ENCODE measurements around the gene HEBP2.
"Not testable (repeated sequence)": the region's sequence is repeated elsewhere in the genome, so short reads cannot be mapped to it uniquely, and the experiment has no call there.

The HEBP2 gene

GRCh38 chr6:138424004-138424904, 20.2 kb downstream of the HEBP2 start:
- DNase-seq (no peak), ATAC-seq (no peak)

- DNase-seq, ATAC-seq: not testable (repeated sequence)
Measured at GRCh38 chr6:138425256-138425655, 21.2 kb downstream of the HEBP2 start.

- ATAC-seq (no peak), DNase-seq (no peak)
Measured at GRCh38 chr6:138426500-138427123, 22.6 kb downstream of the HEBP2 start.

GRCh38 chr6:138427701-138428100, 23.7 kb downstream of the HEBP2 start:
- no peak for ATAC-seq
- DNase-seq, result no peak

- DNase-seq (no peak), ATAC-seq (no peak)
Measured at GRCh38 chr6:138428944-138429598, 25.0 kb downstream of the HEBP2 start.

GRCh38 chr6:138429761-138430160, 25.7 kb downstream of the HEBP2 start:
- no peak for ATAC-seq
- DNase-seq, result no peak

GRCh38 chr6:138430361-138431145, 26.5 kb downstream of the HEBP2 start:
- ATAC-seq, result no peak
- DNase-seq, result no peak

- DNase-seq, result no peak
- ATAC-seq, result no peak
Measured at GRCh38 chr6:138431256-138432062, 27.4 kb downstream of the HEBP2 start.

- no peak for DNase-seq
- ATAC-seq, result no peak
Measured at GRCh38 chr6:138432063-138432356, 28.0 kb downstream of the HEBP2 start.

GRCh38 chr6:138434096-138434495, 30.1 kb downstream of the HEBP2 start:
- ATAC-seq (no peak), DNase-seq (no peak)

- no peak for ATAC-seq
- no peak for DNase-seq
Measured at GRCh38 chr6:138434925-138435324, 30.9 kb downstream of the HEBP2 start.

- DNase-seq, result no peak
- no peak for ATAC-seq
Measured at GRCh38 chr6:138439546-138439945, 35.5 kb downstream of the HEBP2 start.

GRCh38 chr6:138440296-138440695, 36.3 kb downstream of the HEBP2 start:
- DNase-seq (no peak), ATAC-seq (no peak)

GRCh38 chr6:138440758-138441357, 36.8 kb downstream of the HEBP2 start:
- no peak for ATAC-seq
- no peak for DNase-seq

GRCh38 chr6:138441965-138442364, 37.9 kb downstream of the HEBP2 start:
- DNase-seq, result no peak
- no peak for ATAC-seq

GRCh38 chr6:138442663-138443062, 38.6 kb downstream of the HEBP2 start:
- ATAC-seq (no peak), DNase-seq (no peak)

GRCh38 chr6:138443979-138444378, 40.0 kb downstream of the HEBP2 start:
- ATAC-seq (no peak), DNase-seq (no peak)

- no peak for DNase-seq
- no peak for ATAC-seq
Measured at GRCh38 chr6:138446821-138447220, 42.8 kb downstream of the HEBP2 start.

GRCh38 chr6:138450445-138450844, 46.4 kb downstream of the HEBP2 start:
- no peak for DNase-seq
- ATAC-seq, result no peak

GRCh38 chr6:138451043-138451442, 47.0 kb downstream of the HEBP2 start:
- DNase-seq (no peak), ATAC-seq (no peak)

Data from stimulated activated naive CD8-positive, alpha-beta T cell treated with anti-CD3 and anti-CD28 coated beads, Interleukin-15, Interleukin-2, amounts not matched to agents 100 U/mL and 50 U/mL, for 24 hours (primary cell).